Activated CD8-positive, alpha-beta memory T cell treated with anti-CD3 and anti-CD28 coated beads, Interleukin-2, amount 10 ng/mL, durations not matched to agents 7 days and 5 days (primary cell): ENCODE data around the gene COX8C. TPM values are rescaled to one million over a fixed set of nuclear protein-coding genes. Genes with fewer than 3 reads are reported as not detected.

Experiments used
- ATAC-seq: fragments of 150-1000 bp; cut with Tn5 transposase; one replicate; pipeline ENCODE4 v1.10.0; 2021; ENCODE audit warnings: moderate library complexity
- CTCF ChIA-PET: fragments of 350-600 bp; sonication (Branson Sonifier 250); formaldehyde crosslinking; loops from one replicate; lab custom pipeline; 2021; ENCODE audit warnings: antibody characterized with exemption; lab: Charles Lee
- DNase-seq: peaks from one replicate; pipeline ENCODE4 v3.0.0-alpha.2; 2020
- H3K27ac Mint-ChIP-seq: one replicate; pipeline ENCODE4 v1.8.0; 2021; ENCODE audit warnings: mild to moderate bottlenecking, mixed read lengths
- H3K27me3 Mint-ChIP-seq: one replicate; pipeline ENCODE4 v1.8.0; 2021; ENCODE audit warnings: mixed read lengths
- H3K36me3 Mint-ChIP-seq: one replicate; pipeline ENCODE4 v1.8.0; 2021; ENCODE audit warnings: mild to moderate bottlenecking, mixed read lengths
- H3K4me1 Mint-ChIP-seq: one replicate; pipeline ENCODE4 v1.8.0; 2021; ENCODE audit warnings: mixed read lengths
- H3K4me3 Mint-ChIP-seq: one replicate; pipeline ENCODE4 v1.8.0; 2021; ENCODE audit warnings: mild to moderate bottlenecking, moderate library complexity, mixed read lengths
- H3K9me3 Mint-ChIP-seq: one replicate; pipeline ENCODE4 v1.8.0; 2022; ENCODE audit warnings: low read depth, mixed read lengths
- total RNA-seq, 2 experiments: library from RNA; stranded (reverse); gene quantifications; one replicate each; pipeline ENCODE4 v1.2.3, GENCODE V29; 2021

COX8C gene
- total RNA-seq, 2 experiments from 2014 or later = not detected

GRCh38 chr14:93329965-93330608, 16.9 kb upstream of the COX8C start:
- CTCF ChIA-PET = interaction anchor here (0.6 kb wide), 1 partner anchor 105 kb away, joined by 3 read pairs; no protein-coding TSS in a partner anchor
- Mint-ChIP-seq H3K27me3 (no peaks in the 10 kb centered on the region), H3K36me3 (peaks cover under 1% of the 10 kb centered on the region), H3K4me1 (peaks cover 45% of the 10 kb centered on the region), H3K4me3 (no peak overlapping the region), H3K9me3 (no peaks in the 10 kb centered on the region), H3K27ac (no peak overlapping the region)
- DNase-seq (no peak), ATAC-seq (no peak)

GRCh38 chr14:93330609-93331000, 16.4 kb upstream of the COX8C start:
- Mint-ChIP-seq H3K4me3 (peak overlapping the region; percentile 92), H3K4me1 (peaks cover 47% of the 10 kb centered on the region), H3K27me3 (no peaks in the 10 kb centered on the region), H3K9me3 (no peaks in the 10 kb centered on the region), H3K36me3 (peaks cover 5% of the 10 kb centered on the region), H3K27ac (no peak overlapping the region)
- no peak for ATAC-seq
- DNase-seq = no peak
- CTCF ChIA-PET = no interaction called here

- Mint-ChIP-seq H3K4me1 (peaks cover 47% of the 10 kb centered on the region), H3K27me3 (no peaks in the 10 kb centered on the region), H3K27ac (peak overlapping the region; percentile 63), H3K36me3 (peaks cover 5% of the 10 kb centered on the region), H3K4me3 (peak overlapping the region; percentile 92), H3K9me3 (no peaks in the 10 kb centered on the region)
- no peak for DNase-seq
- CTCF ChIA-PET = interaction anchor here (0.7 kb wide), 1 partner anchor 126 kb away, joined by 3 read pairs; no protein-coding TSS in a partner anchor
- no peak for ATAC-seq
Observed at GRCh38 chr14:93331002-93331727, 15.8 kb upstream of the COX8C start.

DNA sequence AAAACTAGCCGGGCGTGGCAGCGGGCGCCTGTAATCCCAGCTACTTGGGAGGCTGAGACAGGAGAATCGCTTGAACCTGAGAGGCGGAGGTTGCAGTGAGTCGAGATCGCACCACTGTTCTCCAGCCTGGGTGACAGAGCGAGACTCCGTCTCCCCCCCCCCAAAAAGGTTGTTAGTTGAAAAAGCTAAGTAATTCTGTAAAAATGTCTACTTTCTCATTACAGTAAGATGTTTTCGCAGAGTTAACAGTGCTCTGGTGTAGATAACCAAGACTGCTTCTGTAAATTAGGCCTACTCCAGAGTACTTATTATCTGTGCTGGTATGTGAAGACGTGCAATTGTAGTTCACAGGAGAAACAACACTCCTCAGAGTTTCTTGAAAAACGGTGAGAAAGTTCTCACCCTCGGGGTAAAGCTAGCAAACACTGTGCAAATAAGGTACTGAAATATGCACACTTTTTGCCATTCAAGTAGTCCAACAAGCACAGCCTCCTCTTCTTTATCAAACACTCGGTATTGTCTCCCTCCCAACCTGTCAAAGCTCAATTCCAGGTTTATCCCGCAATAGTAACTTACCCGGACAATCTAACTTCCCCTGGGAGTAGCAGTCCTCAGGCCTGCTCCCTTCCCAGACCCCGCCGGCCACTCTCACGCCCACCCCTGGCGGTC, 15.1 kb upstream of the COX8C start:
- H3K9me3 Mint-ChIP-seq = no peaks in the 10 kb centered on the region
- H3K27ac Mint-ChIP-seq = peak overlapping the region; percentile 86
- peaks cover 7% of the 10 kb centered on the region for H3K36me3 Mint-ChIP-seq
- H3K4me1 Mint-ChIP-seq = peaks cover 47% of the 10 kb centered on the region
- DNase-seq = no peak
- no peak for ATAC-seq
- H3K4me3 Mint-ChIP-seq = peak overlapping the region; percentile 92
- H3K27me3 Mint-ChIP-seq = no peaks in the 10 kb centered on the region
- CTCF ChIA-PET = interaction anchor here (0.7 to 1.0 kb wide), 2 partner anchors 14 to 127 kb away, joined by 3 to 4 read pairs; no protein-coding TSS in a partner anchor

GRCh38 chr14:93332397-93332852, 14.6 kb upstream of the COX8C start:
- peak overlapping the region; percentile 92 for H3K4me3 Mint-ChIP-seq
- peaks cover 7% of the 10 kb centered on the region for H3K36me3 Mint-ChIP-seq
- H3K9me3 Mint-ChIP-seq = no peaks in the 10 kb centered on the region
- CTCF ChIA-PET = interaction anchor here (1.0 kb wide), 1 partner anchor 15 kb away, joined by 4 read pairs; no protein-coding TSS in a partner anchor
- ATAC-seq = peak; percentile 60
- no peaks in the 10 kb centered on the region for H3K27me3 Mint-ChIP-seq
- peak overlapping the region; percentile 90 for H3K27ac Mint-ChIP-seq
- no peak for DNase-seq
- peaks cover 45% of the 10 kb centered on the region for H3K4me1 Mint-ChIP-seq

- H3K27me3 Mint-ChIP-seq = no peaks in the 10 kb centered on the region
- ATAC-seq (peak; percentile 94), DNase-seq (peak; percentile 95)
- peaks cover 7% of the 10 kb centered on the region for H3K36me3 Mint-ChIP-seq
- CTCF ChIA-PET = interaction anchor here (1.0 kb wide), 1 partner anchor 220 kb away, joined by 3 read pairs; no protein-coding TSS in a partner anchor
- H3K27ac Mint-ChIP-seq = peak within 1 kb of the TSS; percentile 90
- H3K4me3 Mint-ChIP-seq = peak within 1 kb of the TSS; percentile 92
- H3K4me1 Mint-ChIP-seq = peaks cover 42% of the 10 kb centered on the region
- no peaks in the 10 kb centered on the region for H3K9me3 Mint-ChIP-seq
Observed at GRCh38 chr14:93332853-93333630, 13.9 kb upstream of the COX8C start, which contains the start of gene BTBD7. BTBD7 (minus strand) TSS chr14:93333036; CDS start chr14:93296051, 36,985 bp downstream.

DNA sequence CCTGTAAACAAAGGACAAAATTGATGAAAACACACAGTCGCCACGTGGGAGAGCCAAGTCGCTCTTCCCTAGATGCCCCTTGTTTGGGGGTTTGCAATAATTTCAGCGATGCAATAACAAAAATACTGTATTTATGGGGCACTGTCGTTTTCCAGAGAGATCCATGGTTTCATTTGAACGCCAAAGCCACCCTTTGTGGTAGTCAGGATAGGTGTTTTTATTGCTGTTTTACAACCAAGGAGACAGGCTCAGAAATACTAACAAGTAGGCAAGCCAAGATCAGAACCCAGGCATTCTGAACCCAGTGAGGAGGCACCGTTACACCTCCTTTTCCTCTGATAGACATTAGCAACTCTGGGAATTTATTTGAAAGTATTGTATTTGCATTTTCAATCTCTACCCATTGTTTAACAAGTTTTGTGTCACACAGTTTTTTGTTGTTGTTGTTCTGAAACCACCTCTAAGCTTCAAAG, 13.3 kb upstream of the COX8C start:
- Mint-ChIP-seq H3K27me3 (no peaks in the 10 kb centered on the region), H3K4me1 (peaks cover 42% of the 10 kb centered on the region), H3K4me3 (peak overlapping the region; percentile 92), H3K36me3 (peaks cover 7% of the 10 kb centered on the region), H3K9me3 (no peaks in the 10 kb centered on the region), H3K27ac (peak overlapping the region; percentile 90)
- ATAC-seq (no peak), DNase-seq (no peak)
- CTCF ChIA-PET = interaction anchor here (0.6 to 1.0 kb wide), 2 partner anchors 220 to 1226 kb away, joined by 3 to 4 read pairs; no protein-coding TSS in a partner anchor

GRCh38 chr14:93337143-93337753, 9.7 kb upstream of the COX8C start:
- Mint-ChIP-seq H3K27ac (no peak overlapping the region), H3K4me1 (peaks cover 14% of the 10 kb centered on the region), H3K27me3 (no peaks in the 10 kb centered on the region), H3K36me3 (peaks cover 9% of the 10 kb centered on the region), H3K4me3 (no peak overlapping the region), H3K9me3 (peaks cover 6% of the 10 kb centered on the region)
- no peak for ATAC-seq
- DNase-seq = no peak
- CTCF ChIA-PET = no interaction called here

- Mint-ChIP-seq H3K9me3 (peaks cover 6% of the 10 kb centered on the region), H3K36me3 (peaks cover 10% of the 10 kb centered on the region)
Observed at GRCh38 chr14:93337884-93338283, 9.1 kb upstream of the COX8C start.

GRCh38 chr14:93343266-93343665, 3.7 kb upstream of the COX8C start:
- ATAC-seq (no peak), DNase-seq (no peak)
- no peak overlapping the region for H3K4me3 Mint-ChIP-seq
- CTCF ChIA-PET = no interaction called here
- H3K27ac Mint-ChIP-seq = no peak overlapping the region
- peaks cover 2% of the 10 kb centered on the region for H3K27me3 Mint-ChIP-seq
- peaks cover 3% of the 10 kb centered on the region for H3K36me3 Mint-ChIP-seq
- H3K4me1 Mint-ChIP-seq = no peaks in the 10 kb centered on the region
- H3K9me3 Mint-ChIP-seq = peaks cover 6% of the 10 kb centered on the region

More at GRCh38 chr14:93337884-93338283, 9.1 kb upstream of the COX8C start:
- DNase-seq = no peak
- H3K4me3 Mint-ChIP-seq = no peak overlapping the region
- H3K4me1 Mint-ChIP-seq = peaks cover 14% of the 10 kb centered on the region
- ATAC-seq = no peak
- CTCF ChIA-PET = no interaction called here
- H3K27ac Mint-ChIP-seq = no peak overlapping the region
- H3K27me3 Mint-ChIP-seq = no peaks in the 10 kb centered on the region

- peaks cover 3% of the 10 kb centered on the region for H3K36me3 Mint-ChIP-seq
- no peak overlapping the region for H3K4me3 Mint-ChIP-seq
- H3K9me3 Mint-ChIP-seq = peaks cover 6% of the 10 kb centered on the region
- H3K27me3 Mint-ChIP-seq = peaks cover 2% of the 10 kb centered on the region
- no peak overlapping the region for H3K27ac Mint-ChIP-seq
- no peak for DNase-seq
- CTCF ChIA-PET = no interaction called here
- no peaks in the 10 kb centered on the region for H3K4me1 Mint-ChIP-seq
- no peak for ATAC-seq
Observed at GRCh38 chr14:93343797-93344196, 3.2 kb upstream of the COX8C start.

DNA sequence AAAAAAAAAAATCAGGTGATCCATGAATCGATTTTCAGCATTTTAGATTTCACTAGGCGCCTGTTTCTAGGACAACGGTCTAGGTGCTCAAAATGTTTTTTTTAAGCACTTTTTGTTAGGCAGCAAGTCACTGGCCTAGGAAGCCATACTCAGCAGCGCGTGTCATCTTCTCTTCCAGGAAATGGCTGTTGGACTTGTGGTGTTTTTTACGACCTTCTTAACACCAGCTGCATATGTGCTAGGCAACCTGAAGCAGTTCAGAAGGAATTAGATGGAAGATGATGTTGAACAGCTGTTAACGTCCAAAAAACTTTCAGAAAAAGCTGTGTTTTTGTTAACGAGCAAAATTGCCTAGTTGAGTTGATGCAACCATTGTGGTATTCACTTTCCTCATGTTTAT, 868 bp downstream of the COX8C start:
- CTCF ChIA-PET = no interaction called here
- no peaks in the 10 kb centered on the region for H3K36me3 Mint-ChIP-seq
- H3K4me3 Mint-ChIP-seq = no peak overlapping the region
- DNase-seq = no peak
- peaks cover 5% of the 10 kb centered on the region for H3K27me3 Mint-ChIP-seq
- no peak for ATAC-seq
- no peak overlapping the region for H3K27ac Mint-ChIP-seq
- no peaks in the 10 kb centered on the region for H3K4me1 Mint-ChIP-seq
- H3K9me3 Mint-ChIP-seq = no peaks in the 10 kb centered on the region
